PC-3 (cell line): ENCODE measurements around the gene G6PD.
"Not testable (repeated sequence)": the region's sequence is repeated elsewhere in the genome, so short reads cannot be mapped to it uniquely, and the experiment has no call there.

Experiments
- CTCF ChIP-seq: fragments of 300-600 bp; sonication (generic); conservative IDR thresholded peaks from 2 replicates; pipeline ENCODE4 v1.5.1; 2017; ENCODE audit warnings: antibody characterized with exemption, low read depth, mild to moderate bottlenecking, low read length
- EZH2 ChIP-seq: fragments of 300-600 bp; sonication (generic); IDR thresholded peaks from one replicate; pipeline ENCODE4 v1.6.1; 2017; ENCODE audit warnings: antibody characterized with exemption, mild to moderate bottlenecking, low read length; ENCODE audit not compliant: unreplicated experiment
- EZH2phosphoT487 ChIP-seq: fragments of 300-600 bp; sonication (generic); IDR thresholded peaks from 2 replicates; pipeline ENCODE4 v1.6.1; 2018; ENCODE audit warnings: mild to moderate bottlenecking, antibody characterized with exemption, low read length, borderline replicate concordance

GRCh38 chrX:154501423-154501822, 45.2 kb downstream of the G6PD start:
- TF ChIP-seq CTCF, EZH2phosphoT487, EZH2: not testable (repeated sequence)
